Measurements from ENCODE around the gene DHX36.

The DHX36 gene

DNA sequence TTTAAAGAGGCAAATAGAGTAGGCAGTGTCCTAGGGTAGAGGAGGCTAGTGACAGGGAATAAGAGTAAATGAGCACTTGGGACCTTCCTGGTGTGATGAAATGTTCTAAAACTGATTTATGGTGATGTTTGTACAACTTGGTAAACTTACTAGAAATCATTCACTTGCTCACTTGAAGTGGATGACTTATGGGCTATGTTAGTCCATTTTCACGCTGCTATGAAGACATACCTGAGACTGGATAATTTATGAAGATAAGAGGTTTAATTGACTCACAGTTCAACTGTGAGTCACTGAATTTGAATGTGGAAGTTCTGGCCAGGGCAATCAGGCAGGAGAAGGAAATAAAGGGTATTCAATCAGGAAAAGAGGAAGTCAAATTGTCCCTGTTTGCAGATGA is 31.7 kb upstream of the DHX36 start:
- no peaks in the 10 kb centered on the region for H3K9me3 ChIP-seq (ENCODE audit: control insufficient read depth, low read length)
- no peak overlapping the region for H3K9ac ChIP-seq
- H3K4me3 ChIP-seq (ENCODE audit: low read depth, low read length), result no peak overlapping the region
- no peak overlapping the region for H2AFZ ChIP-seq
- H3K79me2 ChIP-seq, result no peaks in the 10 kb centered on the region
- H3K4me2 ChIP-seq (ENCODE audit: low read length), result no peak overlapping the region
- no peak overlapping the region for H3K27ac ChIP-seq
- H3K36me3 ChIP-seq (ENCODE audit: control insufficient read depth, insufficient read depth, low read length), result no peaks in the 10 kb centered on the region
- H3K4me1 ChIP-seq, result no peaks in the 10 kb centered on the region
- TF ChIP-seq, protein P1, sequence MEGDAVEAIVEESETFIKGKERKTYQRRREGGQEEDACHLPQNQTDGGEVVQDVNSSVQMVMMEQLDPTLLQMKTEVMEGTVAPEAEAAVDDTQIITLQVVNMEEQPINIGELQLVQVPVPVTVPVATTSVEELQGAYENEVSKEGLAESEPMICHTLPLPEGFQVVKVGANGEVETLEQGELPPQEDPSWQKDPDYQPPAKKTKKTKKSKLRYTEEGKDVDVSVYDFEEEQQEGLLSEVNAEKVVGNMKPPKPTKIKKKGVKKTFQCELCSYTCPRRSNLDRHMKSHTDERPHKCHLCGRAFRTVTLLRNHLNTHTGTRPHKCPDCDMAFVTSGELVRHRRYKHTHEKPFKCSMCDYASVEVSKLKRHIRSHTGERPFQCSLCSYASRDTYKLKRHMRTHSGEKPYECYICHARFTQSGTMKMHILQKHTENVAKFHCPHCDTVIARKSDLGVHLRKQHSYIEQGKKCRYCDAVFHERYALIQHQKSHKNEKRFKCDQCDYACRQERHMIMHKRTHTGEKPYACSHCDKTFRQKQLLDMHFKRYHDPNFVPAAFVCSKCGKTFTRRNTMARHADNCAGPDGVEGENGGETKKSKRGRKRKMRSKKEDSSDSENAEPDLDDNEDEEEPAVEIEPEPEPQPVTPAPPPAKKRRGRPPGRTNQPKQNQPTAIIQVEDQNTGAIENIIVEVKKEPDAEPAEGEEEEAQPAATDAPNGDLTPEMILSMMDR (IDR thresholded peaks at IDR 0.05), result no peak
- H3K27me3 ChIP-seq (ENCODE audit: control insufficient read depth, insufficient read depth, low read length), result no peaks in the 10 kb centered on the region

DNA sequence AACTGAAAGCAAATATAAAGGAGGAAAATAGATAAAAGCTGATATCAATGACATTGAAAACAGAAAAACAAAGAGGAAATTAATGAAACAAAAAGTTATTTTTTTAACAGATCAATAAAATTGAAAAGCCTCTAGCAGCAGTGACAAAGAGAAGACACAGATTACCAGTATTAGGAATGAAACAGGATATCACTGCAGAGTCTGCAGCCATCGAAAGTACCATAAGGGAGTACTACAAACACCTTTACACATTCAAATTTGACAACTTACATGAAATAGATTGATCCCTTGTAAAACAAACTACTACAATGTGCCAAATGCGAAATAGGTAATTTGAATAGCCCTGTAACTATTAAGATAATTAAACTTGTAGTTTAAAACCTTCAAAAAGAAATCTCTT is 24.9 kb upstream of the DHX36 start:
- no peaks in the 10 kb centered on the region for H3K79me2 ChIP-seq
- no peak overlapping the region for H3K27ac ChIP-seq
- no peak overlapping the region for H3K9ac ChIP-seq
- no peak overlapping the region for H3K4me3 ChIP-seq (ENCODE audit: low read depth, low read length)
- H3K4me1 ChIP-seq, result no peaks in the 10 kb centered on the region
- no peaks in the 10 kb centered on the region for H3K9me3 ChIP-seq (ENCODE audit: control insufficient read depth, low read length)
- no peak overlapping the region for H3K4me2 ChIP-seq (ENCODE audit: low read length)
- H3K27me3 ChIP-seq (ENCODE audit: control insufficient read depth, insufficient read depth, low read length), result no peaks in the 10 kb centered on the region
- no peaks in the 10 kb centered on the region for H3K36me3 ChIP-seq (ENCODE audit: control insufficient read depth, insufficient read depth, low read length)
- H2AFZ ChIP-seq, result no peak overlapping the region
- TF ChIP-seq, protein P1 (IDR thresholded peaks at IDR 0.05), result no peak

DNA sequence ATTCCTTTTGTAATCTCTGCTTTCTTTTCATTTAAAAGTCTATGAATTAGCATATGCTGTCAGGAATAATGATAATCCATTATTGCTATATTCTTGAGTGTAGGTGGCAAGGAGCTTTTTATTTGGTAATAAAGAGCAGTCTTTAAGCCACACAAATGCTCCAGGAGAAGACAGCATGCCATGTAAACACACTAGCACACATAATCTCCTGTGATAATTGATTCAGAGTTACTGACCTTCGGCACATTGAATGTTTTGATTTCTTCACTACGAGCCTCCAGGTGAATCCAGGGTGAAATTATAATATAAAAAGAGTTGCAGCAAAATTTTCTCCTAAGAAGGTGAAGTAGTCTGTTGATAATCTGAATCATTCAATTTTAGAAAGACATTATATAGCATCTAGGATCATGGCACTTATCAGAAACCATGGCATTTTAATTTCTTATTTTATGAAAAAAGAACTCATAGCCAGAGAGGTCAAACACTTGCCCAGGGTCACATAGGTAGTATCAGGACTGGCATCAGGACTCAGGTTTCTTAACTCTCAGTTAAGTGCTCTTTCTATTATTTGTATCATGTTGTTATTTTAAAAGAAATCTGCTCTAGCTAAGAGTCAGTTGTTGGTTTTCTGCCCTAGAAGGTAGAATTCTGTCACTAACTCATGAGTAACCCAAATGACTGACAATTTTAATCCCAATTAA is 21.3 kb upstream of the DHX36 start:
- no peaks in the 10 kb centered on the region for H3K79me2 ChIP-seq
- no peaks in the 10 kb centered on the region for H3K36me3 ChIP-seq (ENCODE audit: control insufficient read depth, insufficient read depth, low read length)
- H3K4me2 ChIP-seq (ENCODE audit: low read length), result no peak overlapping the region
- no peaks in the 10 kb centered on the region for H3K27me3 ChIP-seq (ENCODE audit: control insufficient read depth, insufficient read depth, low read length)
- H3K4me1 ChIP-seq, result no peaks in the 10 kb centered on the region
- no peak overlapping the region for H3K4me3 ChIP-seq (ENCODE audit: low read depth, low read length)
- H2AFZ ChIP-seq, result no peak overlapping the region
- no peaks in the 10 kb centered on the region for H3K9me3 ChIP-seq (ENCODE audit: control insufficient read depth, low read length)
- no peak overlapping the region for H3K9ac ChIP-seq
- TF ChIP-seq, protein P1 (IDR thresholded peaks at IDR 0.05), result no peak
- no peak overlapping the region for H3K27ac ChIP-seq

DNA sequence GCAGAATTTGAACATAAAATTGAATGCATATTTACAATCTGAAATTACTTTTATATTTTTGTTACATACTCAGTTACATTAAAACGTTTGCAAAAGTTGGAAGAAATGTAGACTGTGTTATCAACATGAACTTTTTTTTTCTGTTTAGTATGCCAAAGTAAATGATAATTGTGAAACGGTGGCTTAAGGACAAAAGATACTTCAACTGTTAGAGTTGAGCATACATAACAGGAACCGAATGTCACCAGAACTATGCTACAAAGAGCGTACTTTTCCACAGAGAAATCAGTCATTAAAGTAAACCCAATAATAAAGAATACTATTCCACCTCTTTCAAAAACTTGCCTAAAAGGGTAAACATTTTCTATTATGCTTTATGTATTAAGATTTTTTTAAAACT is 14.3 kb upstream of the DHX36 start:
- no peaks in the 10 kb centered on the region for H3K79me2 ChIP-seq
- no peaks in the 10 kb centered on the region for H3K36me3 ChIP-seq (ENCODE audit: control insufficient read depth, insufficient read depth, low read length)
- no peak overlapping the region for H3K27ac ChIP-seq
- no peak overlapping the region for H3K4me2 ChIP-seq (ENCODE audit: low read length)
- H3K9ac ChIP-seq, result no peak overlapping the region
- TF ChIP-seq, protein P1 (IDR thresholded peaks at IDR 0.05), result no peak
- H3K4me1 ChIP-seq, result no peaks in the 10 kb centered on the region
- no peaks in the 10 kb centered on the region for H3K27me3 ChIP-seq (ENCODE audit: control insufficient read depth, insufficient read depth, low read length)
- no peak overlapping the region for H2AFZ ChIP-seq
- no peaks in the 10 kb centered on the region for H3K9me3 ChIP-seq (ENCODE audit: control insufficient read depth, low read length)
- no peak overlapping the region for H3K4me3 ChIP-seq (ENCODE audit: low read depth, low read length)

DNA sequence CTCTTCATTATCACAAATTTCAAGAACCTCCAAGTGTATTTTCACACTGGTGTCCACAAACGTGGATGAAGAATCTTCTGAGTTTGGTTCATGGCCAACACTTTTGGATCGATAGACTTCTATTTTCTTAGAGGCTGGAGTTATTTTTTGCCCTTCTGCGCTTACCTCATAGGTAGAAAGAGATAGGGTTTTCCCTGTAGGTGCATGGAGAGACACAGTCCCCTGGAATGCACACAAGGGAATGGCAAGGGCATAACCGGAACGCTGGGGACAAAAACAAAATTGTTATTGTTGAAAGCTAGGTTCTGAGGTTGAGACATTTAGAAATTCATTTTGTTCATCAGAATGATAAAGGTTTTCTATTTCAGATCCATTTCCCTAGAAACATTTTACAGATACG is 13.7 kb upstream of the DHX36 start:
- Histone ChIP-seq H3K36me3 (ENCODE audit: control insufficient read depth, insufficient read depth, low read length) (no peaks in the 10 kb centered on the region), H3K4me2 (ENCODE audit: low read length) (no peak overlapping the region), H3K9me3 (ENCODE audit: control insufficient read depth, low read length) (no peaks in the 10 kb centered on the region), H3K79me2 (no peaks in the 10 kb centered on the region), H3K4me1 (no peaks in the 10 kb centered on the region), H3K27me3 (ENCODE audit: control insufficient read depth, insufficient read depth, low read length) (no peaks in the 10 kb centered on the region), H2AFZ (no peak overlapping the region), H3K4me3 (ENCODE audit: low read depth, low read length) (no peak overlapping the region), H3K9ac (no peak overlapping the region), H3K27ac (no peak overlapping the region)
- TF ChIP-seq, protein P1 (IDR thresholded peaks at IDR 0.05), result no peak
